Measurements from ENCODE around the gene FCER1G. TPM values are rescaled to one million over a fixed set of nuclear protein-coding genes. Genes with fewer than 3 reads are reported as not detected.

FCER1G gene
- total RNA-seq, 1 experiment from 2014 or later: not detected

DNA sequence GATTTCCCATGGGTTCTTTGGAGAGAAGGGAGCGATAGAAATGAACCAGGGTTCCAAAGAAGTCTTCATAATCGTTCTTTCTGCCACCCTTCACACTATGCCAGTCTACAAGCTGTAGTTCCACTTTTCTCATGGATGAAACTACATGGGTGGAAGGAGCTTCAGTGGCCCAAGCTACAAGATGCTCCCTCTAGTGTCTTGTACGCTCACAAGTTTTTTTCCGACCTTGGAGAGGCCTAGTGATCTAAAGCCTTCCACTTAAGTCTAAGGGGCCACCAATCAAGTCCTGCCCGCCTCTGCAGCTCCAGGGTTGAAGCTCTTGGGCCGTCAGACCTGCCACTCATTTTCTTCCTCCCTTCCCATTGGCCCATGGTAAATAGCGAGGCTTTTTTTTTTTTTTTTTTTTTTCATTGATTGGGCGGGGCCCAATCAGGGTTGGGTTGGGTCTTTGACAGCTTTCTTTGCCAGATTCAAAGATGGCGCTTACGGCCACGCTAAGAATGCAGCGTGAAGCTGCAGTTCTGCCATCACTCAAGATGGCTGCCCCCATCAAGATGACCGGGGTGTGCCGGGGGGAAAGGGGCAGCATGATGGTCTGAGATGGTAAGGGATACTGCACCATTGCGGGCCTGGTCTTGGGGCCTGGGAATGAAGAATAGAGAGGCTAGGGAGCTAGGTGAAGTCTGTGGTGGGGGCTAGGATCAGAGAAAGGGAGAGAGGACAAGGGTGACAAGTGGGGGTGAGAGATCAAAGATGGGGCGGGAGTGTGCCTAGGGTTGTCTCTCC is 10.6 kb downstream of the FCER1G start, which contains the start of gene TOMM40L:
Gene TOMM40L, plus strand, starts transcription at position 527 of the 786 bp plus-strand sequence. CDS start 430 bp downstream, outside the sequence.
- Histone ChIP-seq H3K9ac (ENCODE audit: low read length) (peak within 1 kb of the TSS; percentile 80), H3K27ac (ENCODE audit: low read length) (peak within 1 kb of the TSS; percentile 33), H3K36me3 (ENCODE audit: low read depth, low read length) (peaks cover 22% of the 10 kb centered on the region), H3K9me2 (replicated peaks; ENCODE audit: low read length) (no peaks in the 10 kb centered on the region), H3K4me1 (ENCODE audit: insufficient read depth, low read length) (peaks cover 26% of the 10 kb centered on the region), H3K4me3 (ENCODE audit: low read length) (peak within 1 kb of the TSS; percentile 79), H3K4me2 (ENCODE audit: low read length) (peak within 1 kb of the TSS; percentile 82), H3F3A (ENCODE audit: low read length, unreplicated experiment) (no peaks in the 10 kb centered on the region), H3K79me2 (ENCODE audit: low read length) (peaks cover 16% of the 10 kb centered on the region), H2AFZ (ENCODE audit: low read length) (peak within 1 kb of the TSS; percentile 85), H4K20me1 (ENCODE audit: low read length) (no peaks in the 10 kb centered on the region), H3K9me3 (ENCODE audit: low read length) (no peaks in the 10 kb centered on the region), H3K27me3 (ENCODE audit: low read length) (no peaks in the 10 kb centered on the region)
- no TSS peak for BruUV-seq (replicated peaks)
- DNase-seq (peak; percentile 100), ATAC-seq (peak; percentile 89)
- no peak for TF ChIP-seq EZH2phosphoT487 (IDR thresholded peaks at IDR 0.05; ENCODE audit: borderline replicate concordance, low read length)
- TF ChIP-seq, protein P1, sequence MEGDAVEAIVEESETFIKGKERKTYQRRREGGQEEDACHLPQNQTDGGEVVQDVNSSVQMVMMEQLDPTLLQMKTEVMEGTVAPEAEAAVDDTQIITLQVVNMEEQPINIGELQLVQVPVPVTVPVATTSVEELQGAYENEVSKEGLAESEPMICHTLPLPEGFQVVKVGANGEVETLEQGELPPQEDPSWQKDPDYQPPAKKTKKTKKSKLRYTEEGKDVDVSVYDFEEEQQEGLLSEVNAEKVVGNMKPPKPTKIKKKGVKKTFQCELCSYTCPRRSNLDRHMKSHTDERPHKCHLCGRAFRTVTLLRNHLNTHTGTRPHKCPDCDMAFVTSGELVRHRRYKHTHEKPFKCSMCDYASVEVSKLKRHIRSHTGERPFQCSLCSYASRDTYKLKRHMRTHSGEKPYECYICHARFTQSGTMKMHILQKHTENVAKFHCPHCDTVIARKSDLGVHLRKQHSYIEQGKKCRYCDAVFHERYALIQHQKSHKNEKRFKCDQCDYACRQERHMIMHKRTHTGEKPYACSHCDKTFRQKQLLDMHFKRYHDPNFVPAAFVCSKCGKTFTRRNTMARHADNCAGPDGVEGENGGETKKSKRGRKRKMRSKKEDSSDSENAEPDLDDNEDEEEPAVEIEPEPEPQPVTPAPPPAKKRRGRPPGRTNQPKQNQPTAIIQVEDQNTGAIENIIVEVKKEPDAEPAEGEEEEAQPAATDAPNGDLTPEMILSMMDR (conservative IDR thresholded peaks at IDR 0.05; ENCODE audit: low read depth, low read length): peak; percentile 75
- no peak for TF ChIP-seq EZH2 (IDR thresholded peaks at IDR 0.05; ENCODE audit: low read length, unreplicated experiment)
- intact Hi-C loops (cut with micrococcal nuclease): loop anchor here (1.0 to 2.0 kb wide), 4 partner anchors 15 to 89 kb away; partner anchors contain the start of genes NDUFS2 and SDHC
- ChIA-PET CTCF (interaction anchor here (0.6 to 3.0 kb wide), 23 partner anchors 8 to 1276 kb away, joined by 3 to 39 read pairs (median 6); partner anchors contain the start of genes NDUFS2, PPOX and SDHC), POLR2A (ENCODE audit: unreplicated experiment) (interaction anchor here (0.5 to 1.0 kb wide), 8 partner anchors 56 to 1032 kb away, joined by 3 to 7 read pairs (median 5); no protein-coding TSS in a partner anchor)

GRCh38 chr1:161226320-161226711 is 11.2 kb downstream of the FCER1G start:
- CTCF ChIA-PET: interaction anchor here (0.6 to 3.0 kb wide), 13 partner anchors 18 to 1276 kb away, joined by 3 to 39 read pairs (median 8); partner anchors contain the start of genes NDUFS2 and PPOX
- no peaks in the 10 kb centered on the region for H3K27me3 ChIP-seq (ENCODE audit: low read length)
- no peaks in the 10 kb centered on the region for H3K9me2 ChIP-seq (replicated peaks; ENCODE audit: low read length)
- no peak for TF ChIP-seq EZH2 (IDR thresholded peaks at IDR 0.05; ENCODE audit: low read length, unreplicated experiment)
- TF ChIP-seq, protein P1 (conservative IDR thresholded peaks at IDR 0.05; ENCODE audit: low read depth, low read length): no peak
- TF ChIP-seq EZH2phosphoT487 (IDR thresholded peaks at IDR 0.05; ENCODE audit: borderline replicate concordance, low read length): no peak
- intact Hi-C loops (cut with micrococcal nuclease): loop anchor here (2.0 kb wide), 1 partner anchor 88 kb away; the partner anchor contains the start of gene SDHC
- peak overlapping the region; percentile 33 for H3K27ac ChIP-seq (ENCODE audit: low read length)
- peak overlapping the region; percentile 80 for H3K9ac ChIP-seq (ENCODE audit: low read length)
- H2AFZ ChIP-seq (ENCODE audit: low read length): peak overlapping the region; percentile 85
- peaks cover 22% of the 10 kb centered on the region for H3K36me3 ChIP-seq (ENCODE audit: low read depth, low read length)
- POLR2A ChIA-PET (ENCODE audit: unreplicated experiment): interaction anchor here (0.6 to 0.9 kb wide), 3 partner anchors 64 to 1033 kb away, joined by 3 to 7 read pairs (median 7); no protein-coding TSS in a partner anchor
- BruUV-seq (replicated peaks): TSS peak; percentile 34
- ATAC-seq: no peak
- H3K4me2 ChIP-seq (ENCODE audit: low read length): peak overlapping the region; percentile 82
- peak overlapping the region; percentile 79 for H3K4me3 ChIP-seq (ENCODE audit: low read length)
- H3K4me1 ChIP-seq (ENCODE audit: insufficient read depth, low read length): peaks cover 26% of the 10 kb centered on the region
- H3K79me2 ChIP-seq (ENCODE audit: low read length): peaks cover 16% of the 10 kb centered on the region
- no peaks in the 10 kb centered on the region for H3K9me3 ChIP-seq (ENCODE audit: low read length)
- no peaks in the 10 kb centered on the region for H3F3A ChIP-seq (ENCODE audit: low read length, unreplicated experiment)
- DNase-seq: peak; percentile 9
- H4K20me1 ChIP-seq (ENCODE audit: low read length): no peaks in the 10 kb centered on the region
